ENCODE data around the gene SLC38A11.
A peak's percentile ranks its signal among the peaks of the same experiment; 100 is the strongest.

Gene SLC38A11

GRCh38 chr2:164934401-164935117 lies 20.8 kb downstream of the SLC38A11 start:
- no peaks in the 10 kb centered on the region for H3K9me3 ChIP-seq (ENCODE audit: control insufficient read depth in 1 of 2, low read length in 2 of 2)
- H3K4me3 ChIP-seq (ENCODE audit: low read depth in 1 of 2, low read length in 2 of 2) = no peak overlapping the region
- H3K36me3 ChIP-seq (ENCODE audit: control insufficient read depth in 1 of 2, insufficient read depth in 2 of 2, low read length in 2 of 2) = no peaks in the 10 kb centered on the region
- peaks cover 0 to 5% of the 10 kb centered on the region in 2 donors for H3K4me1 ChIP-seq (ENCODE audit: control insufficient read depth in 1 of 2, insufficient read depth in 2 of 2, low read length in 2 of 2)
- H3K27me3 ChIP-seq (ENCODE audit: low read depth, low read length) = no peaks in the 10 kb centered on the region
- no peak overlapping the region for H3K27ac ChIP-seq (ENCODE audit: low read length)

- H3K4me1 ChIP-seq (ENCODE audit: control insufficient read depth in 1 of 2, insufficient read depth in 2 of 2, low read length in 2 of 2) = peaks cover 0 to 5% of the 10 kb centered on the region in 2 donors
- no peak overlapping the region for H3K27ac ChIP-seq (ENCODE audit: low read length)
Observed at GRCh38 chr2:164933671-164934189, 21.6 kb downstream of the SLC38A11 start.

GRCh38 chr2:164932377-164932776 lies 22.9 kb downstream of the SLC38A11 start:
- H3K9me3 ChIP-seq (ENCODE audit: control insufficient read depth in 1 of 2, low read length in 2 of 2) = no peaks in the 10 kb centered on the region
- H3K36me3 ChIP-seq (ENCODE audit: control insufficient read depth in 1 of 2, insufficient read depth in 2 of 2, low read length in 2 of 2) = no peaks in the 10 kb centered on the region
- H3K4me1 ChIP-seq (ENCODE audit: control insufficient read depth in 1 of 2, insufficient read depth in 2 of 2, low read length in 2 of 2) = peaks cover 0 to 4% of the 10 kb centered on the region in 2 donors
- no peak overlapping the region for H3K27ac ChIP-seq (ENCODE audit: low read length)
- no peaks in the 10 kb centered on the region for H3K27me3 ChIP-seq (ENCODE audit: low read depth, low read length)
- no peak overlapping the region for H3K4me3 ChIP-seq (ENCODE audit: low read depth in 1 of 2, low read length in 2 of 2)

More at GRCh38 chr2:164933671-164934189, 21.6 kb downstream of the SLC38A11 start:
- no peaks in the 10 kb centered on the region for H3K36me3 ChIP-seq (ENCODE audit: control insufficient read depth in 1 of 2, insufficient read depth in 2 of 2, low read length in 2 of 2)
- H3K9me3 ChIP-seq (ENCODE audit: control insufficient read depth in 1 of 2, low read length in 2 of 2) = no peaks in the 10 kb centered on the region
- no peaks in the 10 kb centered on the region for H3K27me3 ChIP-seq (ENCODE audit: low read depth, low read length)
- no peak overlapping the region for H3K4me3 ChIP-seq (ENCODE audit: low read depth in 1 of 2, low read length in 2 of 2)

- Histone ChIP-seq H3K9me3 (ENCODE audit: control insufficient read depth in 1 of 2, low read length in 2 of 2) (no peaks in the 10 kb centered on the region), H3K36me3 (ENCODE audit: control insufficient read depth in 1 of 2, insufficient read depth in 2 of 2, low read length in 2 of 2) (no peaks in the 10 kb centered on the region), H3K27ac (ENCODE audit: low read length) (no peak overlapping the region), H3K27me3 (ENCODE audit: low read depth, low read length) (no peaks in the 10 kb centered on the region), H3K4me3 (ENCODE audit: low read depth in 1 of 2, low read length in 2 of 2) (no peak overlapping the region), H3K4me1 (ENCODE audit: control insufficient read depth in 1 of 2, insufficient read depth in 2 of 2, low read length in 2 of 2) (no peaks in the 10 kb centered on the region)
Observed at GRCh38 chr2:164928101-164928673, 27.1 kb downstream of the SLC38A11 start.

GRCh38 chr2:164922134-164922533 lies 33.2 kb downstream of the SLC38A11 start:
- H3K4me3 ChIP-seq (ENCODE audit: low read depth in 1 of 2, low read length in 2 of 2) = no peak overlapping the region
- no peaks in the 10 kb centered on the region for H3K36me3 ChIP-seq (ENCODE audit: control insufficient read depth in 1 of 2, insufficient read depth in 2 of 2, low read length in 2 of 2)
- no peak overlapping the region for H3K27ac ChIP-seq (ENCODE audit: low read length)
- no peaks in the 10 kb centered on the region for H3K9me3 ChIP-seq (ENCODE audit: control insufficient read depth in 1 of 2, low read length in 2 of 2)
- no peaks in the 10 kb centered on the region for H3K27me3 ChIP-seq (ENCODE audit: low read depth, low read length)
- no peaks in the 10 kb centered on the region for H3K4me1 ChIP-seq (ENCODE audit: control insufficient read depth in 1 of 2, insufficient read depth in 2 of 2, low read length in 2 of 2)

- H3K4me1 ChIP-seq (ENCODE audit: control insufficient read depth in 1 of 2, insufficient read depth in 2 of 2, low read length in 2 of 2) = no peaks in the 10 kb centered on the region
- no peaks in the 10 kb centered on the region for H3K27me3 ChIP-seq (ENCODE audit: low read depth, low read length)
- no peaks in the 10 kb centered on the region for H3K36me3 ChIP-seq (ENCODE audit: control insufficient read depth in 1 of 2, insufficient read depth in 2 of 2, low read length in 2 of 2)
- H3K4me3 ChIP-seq (ENCODE audit: low read depth in 1 of 2, low read length in 2 of 2) = no peak overlapping the region
- no peaks in the 10 kb centered on the region for H3K9me3 ChIP-seq (ENCODE audit: control insufficient read depth in 1 of 2, low read length in 2 of 2)
- H3K27ac ChIP-seq (ENCODE audit: low read length) = no peak overlapping the region
Observed at GRCh38 chr2:164920430-164920829, 34.9 kb downstream of the SLC38A11 start.

- H3K27ac ChIP-seq (ENCODE audit: low read length) = no peak overlapping the region
- H3K4me1 ChIP-seq (ENCODE audit: control insufficient read depth in 1 of 2, insufficient read depth in 2 of 2, low read length in 2 of 2) = peaks cover 0 to under 1% of the 10 kb centered on the region in 2 donors
- no peak overlapping the region for H3K4me3 ChIP-seq (ENCODE audit: low read depth in 1 of 2, low read length in 2 of 2)
- no peaks in the 10 kb centered on the region for H3K27me3 ChIP-seq (ENCODE audit: low read depth, low read length)
- no peaks in the 10 kb centered on the region for H3K9me3 ChIP-seq (ENCODE audit: control insufficient read depth in 1 of 2, low read length in 2 of 2)
- no peaks in the 10 kb centered on the region for H3K36me3 ChIP-seq (ENCODE audit: control insufficient read depth in 1 of 2, insufficient read depth in 2 of 2, low read length in 2 of 2)
Observed at GRCh38 chr2:164917296-164917903, 37.9 kb downstream of the SLC38A11 start.

GRCh38 chr2:164915566-164915965 lies 39.8 kb downstream of the SLC38A11 start:
- Histone ChIP-seq H3K36me3 (ENCODE audit: control insufficient read depth in 1 of 2, insufficient read depth in 2 of 2, low read length in 2 of 2) (no peaks in the 10 kb centered on the region), H3K27ac (ENCODE audit: low read length) (no peak overlapping the region), H3K4me1 (ENCODE audit: control insufficient read depth in 1 of 2, insufficient read depth in 2 of 2, low read length in 2 of 2) (peaks cover 0 to 4% of the 10 kb centered on the region in 2 donors), H3K27me3 (ENCODE audit: low read depth, low read length) (no peaks in the 10 kb centered on the region), H3K4me3 (ENCODE audit: low read depth in 1 of 2, low read length in 2 of 2) (no peak overlapping the region), H3K9me3 (ENCODE audit: control insufficient read depth in 1 of 2, low read length in 2 of 2) (no peaks in the 10 kb centered on the region)

- peak overlapping the region; percentile 26 for H3K27ac ChIP-seq (ENCODE audit: low read length)
Observed at GRCh38 chr2:164913640-164914350, 41.5 kb downstream of the SLC38A11 start.

GRCh38 chr2:164913011-164913410 lies 42.3 kb downstream of the SLC38A11 start:
- Histone ChIP-seq H3K4me1 (ENCODE audit: control insufficient read depth in 1 of 2, insufficient read depth in 2 of 2, low read length in 2 of 2) (peaks cover 0 to 4% of the 10 kb centered on the region in 2 donors), H3K27ac (ENCODE audit: low read length) (no peak overlapping the region), H3K9me3 (ENCODE audit: control insufficient read depth in 1 of 2, low read length in 2 of 2) (no peaks in the 10 kb centered on the region), H3K36me3 (ENCODE audit: control insufficient read depth in 1 of 2, insufficient read depth in 2 of 2, low read length in 2 of 2) (no peaks in the 10 kb centered on the region), H3K27me3 (ENCODE audit: low read depth, low read length) (no peaks in the 10 kb centered on the region), H3K4me3 (ENCODE audit: low read depth in 1 of 2, low read length in 2 of 2) (no peak overlapping the region)

More at GRCh38 chr2:164913640-164914350, 41.5 kb downstream of the SLC38A11 start:
- Histone ChIP-seq H3K4me1 (ENCODE audit: control insufficient read depth in 1 of 2, insufficient read depth in 2 of 2, low read length in 2 of 2) (peaks cover 0 to 4% of the 10 kb centered on the region in 2 donors), H3K27me3 (ENCODE audit: low read depth, low read length) (no peaks in the 10 kb centered on the region), H3K4me3 (ENCODE audit: low read depth in 1 of 2, low read length in 2 of 2) (no peak overlapping the region), H3K36me3 (ENCODE audit: control insufficient read depth in 1 of 2, insufficient read depth in 2 of 2, low read length in 2 of 2) (no peaks in the 10 kb centered on the region), H3K9me3 (ENCODE audit: control insufficient read depth in 1 of 2, low read length in 2 of 2) (no peaks in the 10 kb centered on the region)

- Histone ChIP-seq H3K36me3 (ENCODE audit: control insufficient read depth in 1 of 2, insufficient read depth in 2 of 2, low read length in 2 of 2) (no peaks in the 10 kb centered on the region), H3K27ac (ENCODE audit: low read length) (no peak overlapping the region), H3K27me3 (ENCODE audit: low read depth, low read length) (no peaks in the 10 kb centered on the region), H3K4me1 (ENCODE audit: control insufficient read depth in 1 of 2, insufficient read depth in 2 of 2, low read length in 2 of 2) (peaks cover 0 to 4% of the 10 kb centered on the region in 2 donors), H3K4me3 (ENCODE audit: low read depth in 1 of 2, low read length in 2 of 2) (no peak overlapping the region), H3K9me3 (ENCODE audit: control insufficient read depth in 1 of 2, low read length in 2 of 2) (no peaks in the 10 kb centered on the region)
Observed at GRCh38 chr2:164911832-164912231, 43.5 kb downstream of the SLC38A11 start.

Measured in muscle layer of duodenum (tissue), 2 donors.